Astrocyte of the hippocampus (primary cell): ENCODE data around the gene SH3GLB2.
"Not testable (repeated sequence)": the region's sequence is repeated elsewhere in the genome, so short reads cannot be mapped to it uniquely, and the experiment has no call there.

Experiments used
- DNase-seq: peaks from one replicate; pipeline ENCODE4 v3.0.0; 2011; ENCODE audit warnings: low read depth, low spot score

Gene SH3GLB2

GRCh38 chr9:129001504-129002325 is 26.4 kb downstream of the SH3GLB2 start:
- no peak for DNase-seq

GRCh38 chr9:128999581-129000206 is 28.4 kb downstream of the SH3GLB2 start:
- DNase-seq: no peak

GRCh38 chr9:128998462-128998861 is 29.7 kb downstream of the SH3GLB2 start:
- no peak for DNase-seq

- no peak for DNase-seq
Observed at GRCh38 chr9:128995791-128996190, 32.3 kb downstream of the SH3GLB2 start.

- DNase-seq: no peak
Observed at GRCh38 chr9:128992995-128993394, 35.1 kb downstream of the SH3GLB2 start.

- peak; percentile 95 for DNase-seq
Observed at GRCh38 chr9:128987805-128988204, 40.3 kb downstream of the SH3GLB2 start.

- DNase-seq: no peak
Observed at GRCh38 chr9:128986671-128987070, 41.5 kb downstream of the SH3GLB2 start.

- no peak for DNase-seq
Observed at GRCh38 chr9:128983536-128983935, 44.6 kb downstream of the SH3GLB2 start.

GRCh38 chr9:128979111-128979510 is 49.0 kb downstream of the SH3GLB2 start:
- no peak for DNase-seq

GRCh38 chr9:128972956-128973355 is 55.2 kb downstream of the SH3GLB2 start:
- DNase-seq: peak; percentile 61

- DNase-seq: peak; percentile 63
Observed at GRCh38 chr9:128969491-128969890, 58.6 kb downstream of the SH3GLB2 start.

GRCh38 chr9:128961403-128961802 is 66.7 kb downstream of the SH3GLB2 start:
- DNase-seq: not testable (repeated sequence)
